Activated CD8-positive, alpha-beta memory T cell treated with anti-CD3 and anti-CD28 coated beads for 36 hours (primary cell): ENCODE data around the gene KCNQ1. TPM values are rescaled to one million over a fixed set of nuclear protein-coding genes. Genes with fewer than 3 reads are reported as not detected.

Experiments used
- CTCF ChIA-PET: fragments of 350-600 bp; sonication (Branson Sonifier 250); formaldehyde crosslinking; loops from one replicate; lab custom pipeline; 2021; ENCODE audit warnings: antibody characterized with exemption; lab: Charles Lee
- POLR2A ChIA-PET: fragments of 350-600 bp; sonication (Branson Sonifier 250); formaldehyde crosslinking; loops from one replicate; lab custom pipeline; 2021; ENCODE audit warnings: antibody characterized with exemption; lab: Charles Lee
- total RNA-seq, 2 experiments: library from RNA; stranded (reverse); gene quantifications; one replicate each; pipeline ENCODE4 v1.2.3, GENCODE V29; 2021

The KCNQ1 gene
- total RNA-seq, 2 experiments from 2014 or later: 3.1 to 3.9 TPM

- POLR2A ChIA-PET: no interaction called here
- CTCF ChIA-PET: interaction anchor here (0.9 to 1.1 kb wide), 2 partner anchors 83 to 85 kb away, joined by 3 read pairs; no protein-coding TSS in a partner anchor
Observed at GRCh38 chr11:2447253-2447950, 2.6 kb downstream of the KCNQ1 start.

DNA sequence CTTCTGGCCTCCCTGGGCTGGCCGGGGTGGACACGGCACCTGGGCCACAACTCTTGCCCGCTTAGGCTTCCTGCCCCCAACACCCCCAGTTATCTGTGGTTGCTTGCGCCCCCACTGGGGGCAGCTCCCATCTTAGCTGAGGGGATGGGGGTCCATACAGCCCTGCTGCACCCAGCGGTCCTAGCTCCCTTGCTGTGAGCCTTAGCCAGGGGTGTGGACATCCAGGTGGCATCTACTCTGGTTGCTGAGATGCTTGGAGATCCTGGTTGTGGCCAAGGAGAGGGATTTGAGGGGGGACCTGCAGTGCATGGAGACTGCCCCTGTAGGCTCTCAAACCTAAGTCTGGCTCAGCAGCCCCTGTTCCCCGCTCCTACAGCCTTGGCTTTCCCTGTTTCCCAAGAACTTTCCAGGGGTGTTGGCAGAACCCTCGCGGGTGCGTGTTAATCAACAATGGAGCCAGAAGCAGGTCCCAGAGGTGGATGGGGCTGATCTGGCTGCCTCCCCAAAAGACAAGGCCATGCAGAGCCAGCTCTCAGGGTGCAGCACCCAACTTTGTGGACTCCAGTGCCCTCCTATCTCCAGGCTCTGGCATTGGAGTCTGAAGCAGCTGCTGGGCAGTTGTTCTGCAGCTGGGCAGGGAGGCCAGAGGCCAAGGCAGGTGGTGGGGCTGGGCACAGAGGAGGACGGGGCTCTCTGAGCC lies 3.3 kb downstream of the KCNQ1 start:
- POLR2A ChIA-PET: no interaction called here

GRCh38 chr11:2448661-2449547 lies 4.1 kb downstream of the KCNQ1 start:
- ChIA-PET POLR2A (no interaction called here), CTCF (interaction anchor here (0.9 to 1.1 kb wide), 2 partner anchors 28 to 82 kb away, joined by 3 to 5 read pairs; no protein-coding TSS in a partner anchor)

More for the DNA sequence above, 3.3 kb downstream of the KCNQ1 start:
- CTCF ChIA-PET: interaction anchor here (0.9 to 1.1 kb wide), 2 partner anchors 82 to 85 kb away, joined by 3 read pairs; no protein-coding TSS in a partner anchor

DNA sequence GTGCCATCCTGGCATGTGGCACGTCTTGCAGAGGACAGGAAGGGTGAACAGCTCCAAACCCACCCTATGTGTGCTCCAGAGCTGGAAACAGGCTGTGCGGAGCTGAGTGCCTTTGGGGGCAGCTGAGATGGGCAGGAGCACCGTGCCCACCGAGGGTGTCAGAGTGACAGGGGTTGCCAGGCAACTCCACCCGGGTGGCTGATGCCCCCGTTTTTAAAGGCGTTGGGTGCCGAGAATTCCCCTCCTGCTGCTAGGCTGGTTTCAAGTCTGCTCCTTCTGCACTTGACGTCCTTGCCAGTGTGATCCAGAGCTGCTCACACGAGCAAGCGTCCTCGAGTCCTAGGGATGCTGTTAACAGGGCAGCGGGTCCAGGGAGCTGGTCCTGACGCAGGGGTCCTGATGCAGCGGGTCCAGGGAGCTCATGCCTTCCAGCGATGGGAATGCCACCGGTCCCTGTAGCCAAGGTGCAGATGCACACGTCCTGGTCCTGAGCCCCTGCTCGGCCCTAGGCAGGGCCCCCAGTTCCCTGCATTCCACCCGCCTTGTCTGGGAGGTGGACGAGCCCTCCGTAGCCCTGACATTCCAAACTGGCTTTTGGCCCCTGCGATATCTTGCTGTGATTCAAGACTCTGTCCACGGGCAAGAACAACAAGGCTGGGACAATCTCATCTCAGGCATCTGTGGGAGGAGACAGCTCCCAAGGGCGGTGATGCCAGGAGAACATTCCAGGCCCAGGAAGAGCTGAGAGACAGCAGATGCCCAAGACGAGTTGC lies 4.9 kb downstream of the KCNQ1 start:
- ChIA-PET CTCF (interaction anchor here (0.9 to 1.1 kb wide), 2 partner anchors 29 to 82 kb away, joined by 3 to 5 read pairs; no protein-coding TSS in a partner anchor), POLR2A (no interaction called here)

- ChIA-PET POLR2A (no interaction called here), CTCF (interaction anchor here (0.9 kb wide), 1 partner anchor 81 kb away, joined by 5 read pairs; no protein-coding TSS in a partner anchor)
Observed at GRCh38 chr11:2450321-2451041, 5.7 kb downstream of the KCNQ1 start.

- CTCF ChIA-PET: no interaction called here
- POLR2A ChIA-PET: no interaction called here
Observed at GRCh38 chr11:2451336-2451735, 6.5 kb downstream of the KCNQ1 start.

GRCh38 chr11:2451916-2452315 lies 7.1 kb downstream of the KCNQ1 start:
- POLR2A ChIA-PET: interaction anchor here (0.6 kb wide), 1 partner anchor 515 kb away, joined by 6 read pairs; no protein-coding TSS in a partner anchor
- CTCF ChIA-PET: interaction anchor here (1.0 kb wide), 1 partner anchor 80 kb away, joined by 5 read pairs; no protein-coding TSS in a partner anchor

DNA sequence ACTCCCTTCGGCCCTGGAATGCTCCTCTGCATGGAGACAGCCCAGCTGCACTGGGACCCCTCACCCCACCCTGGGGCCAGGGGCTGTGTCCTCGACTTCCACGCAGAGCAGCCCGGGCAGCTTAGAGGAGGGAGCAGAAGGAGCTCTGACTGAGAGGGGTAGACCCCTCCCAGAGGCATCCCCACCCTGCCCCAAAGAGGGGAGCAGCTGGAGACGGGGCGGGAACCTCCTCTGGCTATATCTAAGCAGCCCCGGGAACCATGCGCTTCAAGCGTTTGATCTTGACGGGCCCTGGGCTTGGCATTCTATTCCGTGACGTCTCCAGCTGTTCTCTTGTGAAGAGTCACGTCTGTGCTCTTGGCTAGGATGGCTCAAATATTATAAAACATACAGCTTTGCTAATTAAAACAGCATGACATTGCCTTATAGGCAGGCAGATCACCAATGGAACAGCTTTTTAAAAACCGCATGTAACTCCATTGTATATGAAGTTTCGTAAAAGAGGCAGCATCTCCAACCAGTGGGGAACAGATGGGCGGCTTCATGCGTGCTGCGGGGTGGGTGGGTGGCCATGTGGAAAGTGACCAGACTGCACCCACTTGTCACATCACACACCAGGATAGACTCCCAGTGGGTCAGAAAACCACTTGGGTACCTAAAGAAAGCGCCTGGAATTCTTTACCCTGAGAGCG lies 7.7 kb downstream of the KCNQ1 start:
- ChIA-PET CTCF (interaction anchor here (1.0 kb wide), 1 partner anchor 79 kb away, joined by 5 read pairs; no protein-coding TSS in a partner anchor), POLR2A (interaction anchor here (0.6 kb wide), 1 partner anchor 515 kb away, joined by 6 read pairs; no protein-coding TSS in a partner anchor)

DNA sequence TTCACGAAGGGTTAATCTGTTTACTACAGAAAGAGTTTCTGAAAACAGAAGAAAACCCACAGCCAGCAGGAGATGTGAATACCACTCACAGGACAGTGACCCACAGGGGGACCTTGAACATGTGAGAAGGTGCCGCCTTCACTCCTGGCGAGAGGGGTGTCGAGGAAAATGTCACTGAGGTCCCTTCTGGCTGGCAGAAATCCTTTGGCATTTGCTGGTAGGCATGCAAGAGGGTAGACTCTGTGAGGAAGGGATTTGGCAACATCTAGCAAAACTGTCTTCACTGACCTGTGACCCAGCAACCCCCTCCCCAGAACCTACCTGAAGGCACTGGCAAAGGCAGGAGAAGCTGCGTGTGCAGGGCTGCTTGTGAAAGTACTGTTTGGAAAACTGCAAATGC lies 8.6 kb downstream of the KCNQ1 start:
- POLR2A ChIA-PET: no interaction called here
- CTCF ChIA-PET: interaction anchor here (0.9 kb wide), 1 partner anchor 79 kb away, joined by 3 read pairs; no protein-coding TSS in a partner anchor

DNA sequence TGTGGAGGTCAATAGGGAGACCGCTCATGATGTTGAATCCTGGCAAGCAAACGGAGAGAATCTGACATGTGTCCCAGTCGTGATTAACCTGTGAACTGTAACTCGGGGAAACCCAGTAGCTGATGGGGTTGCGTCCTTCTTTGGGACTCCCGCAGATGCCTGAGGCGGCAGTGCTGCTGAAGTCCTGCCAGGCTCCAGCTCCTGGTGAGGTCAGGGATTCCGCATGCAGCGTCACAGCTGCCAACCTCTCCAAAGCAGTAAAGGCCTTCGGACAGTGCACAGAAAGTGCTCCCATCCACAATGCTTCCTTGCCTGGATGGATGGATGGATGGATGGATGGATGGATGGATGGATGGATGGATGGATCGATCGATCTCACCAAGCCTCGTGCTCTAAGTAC lies 13.5 kb downstream of the KCNQ1 start:
- CTCF ChIA-PET: no interaction called here

DNA sequence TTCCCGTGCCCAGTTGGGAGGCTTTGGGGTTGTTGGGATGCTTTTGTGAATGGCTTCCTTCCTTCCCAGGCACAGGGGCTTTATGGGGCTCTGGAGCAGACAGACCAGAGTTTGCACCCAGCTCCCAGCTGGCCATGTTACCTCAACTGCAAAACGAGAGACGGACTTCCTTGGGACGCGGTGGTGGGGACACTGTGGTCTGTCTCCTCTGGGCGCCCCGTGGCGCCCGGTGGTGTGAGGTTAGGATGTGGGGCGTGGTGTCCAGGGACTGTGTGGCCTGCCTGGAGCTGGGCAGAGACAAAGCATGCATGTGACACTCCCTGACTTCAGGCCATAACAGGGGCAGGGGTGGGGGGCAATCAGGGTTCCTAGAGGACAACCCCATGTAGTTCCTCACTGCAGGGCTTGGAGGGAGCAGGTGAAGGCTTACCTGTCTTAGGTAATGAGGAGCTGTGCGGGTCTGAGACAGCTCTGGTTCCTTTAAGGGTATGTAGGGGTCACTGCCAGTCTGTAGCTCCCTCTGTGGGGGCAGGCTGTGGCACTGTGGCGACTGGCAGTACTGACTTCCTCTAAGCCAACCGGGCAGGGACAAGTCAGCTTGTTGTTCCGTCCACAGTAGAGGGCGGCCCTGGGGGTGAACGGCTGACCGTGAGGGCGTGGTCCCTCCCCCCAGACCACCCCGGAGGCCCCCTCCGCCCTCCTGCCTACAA lies 14.4 kb downstream of the KCNQ1 start:
- CTCF ChIA-PET: interaction anchor here (0.9 to 1.2 kb wide), 2 partner anchors 31 to 183 kb away, joined by 3 read pairs; no protein-coding TSS in a partner anchor

More for the DNA sequence above, 13.5 kb downstream of the KCNQ1 start:
- POLR2A ChIA-PET: no interaction called here

GRCh38 chr11:2459796-2460531 lies 15.2 kb downstream of the KCNQ1 start:
- POLR2A ChIA-PET: no interaction called here
- CTCF ChIA-PET: interaction anchor here (0.9 to 1.2 kb wide), 2 partner anchors 32 to 184 kb away, joined by 3 read pairs; no protein-coding TSS in a partner anchor

More for the DNA sequence above, 14.4 kb downstream of the KCNQ1 start:
- POLR2A ChIA-PET: no interaction called here

DNA sequence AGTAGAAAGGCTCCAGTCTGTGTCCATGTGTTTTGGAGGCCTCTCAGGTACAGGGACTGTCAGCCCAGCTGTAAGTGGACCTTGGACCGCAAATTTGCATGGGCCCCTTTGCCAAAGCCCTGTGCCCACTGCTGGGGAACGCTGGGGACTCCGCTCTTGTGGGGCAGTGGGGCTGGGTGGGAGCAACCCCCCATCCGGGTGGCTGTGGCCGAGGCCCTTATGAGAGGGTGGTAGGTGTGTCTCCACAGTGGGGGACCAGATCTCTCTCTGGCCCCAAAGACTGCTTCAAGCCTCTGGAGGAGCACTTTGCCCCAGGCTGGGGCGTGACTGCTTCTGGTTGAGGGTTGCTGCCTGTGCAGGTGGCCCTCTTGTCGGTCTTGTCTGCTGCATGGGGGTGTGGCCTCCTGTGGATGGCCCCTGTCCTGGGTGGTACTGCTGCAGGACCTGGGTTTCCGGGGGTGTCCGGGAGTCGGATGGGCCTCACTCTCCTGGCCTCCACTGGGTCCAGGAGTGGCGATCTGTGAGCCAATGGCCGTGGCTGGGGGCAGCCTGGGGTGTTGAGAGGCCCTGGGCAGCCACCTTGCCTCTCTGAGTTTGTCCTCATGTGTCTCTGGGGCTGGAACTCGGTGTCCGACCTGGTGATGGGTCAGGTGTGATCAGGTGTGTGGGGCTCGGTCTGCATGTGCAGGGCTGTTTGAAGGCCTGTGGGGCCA lies 15.9 kb downstream of the KCNQ1 start:
- CTCF ChIA-PET: no interaction called here
- POLR2A ChIA-PET: no interaction called here

GRCh38 chr11:2461253-2461955 lies 16.6 kb downstream of the KCNQ1 start:
- CTCF ChIA-PET: no interaction called here
- POLR2A ChIA-PET: no interaction called here
